ENCODE data around the gene DYNC1H1. TPM values are rescaled to one million over a fixed set of nuclear protein-coding genes. Genes with fewer than 3 reads are reported as not detected.

DYNC1H1 gene
- total and polyA plus RNA-seq, 2 experiments from 2014 or later = 179 to 635 TPM

DNA sequence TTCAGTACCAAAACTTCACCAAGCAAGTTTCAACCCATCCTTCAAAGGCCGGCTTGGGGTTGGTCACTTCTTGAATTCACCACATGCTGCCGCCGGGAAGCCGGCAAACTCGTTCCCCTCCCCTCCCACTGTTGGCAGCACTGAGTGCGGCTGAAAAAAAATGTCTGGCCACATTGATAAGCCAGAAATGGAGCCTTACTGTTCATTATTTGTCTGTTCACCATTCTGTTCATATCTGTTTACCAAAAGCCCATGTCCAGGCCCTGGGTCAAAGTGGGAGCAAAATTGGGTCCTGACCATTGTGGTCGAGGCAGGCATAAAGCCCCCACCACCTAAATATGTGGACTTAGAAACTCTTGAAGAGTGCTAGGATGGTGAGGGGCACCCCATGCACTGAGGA, 129.7 kb downstream of the DYNC1H1 start (continued):
- TF ChIP-seq, protein P1, sequence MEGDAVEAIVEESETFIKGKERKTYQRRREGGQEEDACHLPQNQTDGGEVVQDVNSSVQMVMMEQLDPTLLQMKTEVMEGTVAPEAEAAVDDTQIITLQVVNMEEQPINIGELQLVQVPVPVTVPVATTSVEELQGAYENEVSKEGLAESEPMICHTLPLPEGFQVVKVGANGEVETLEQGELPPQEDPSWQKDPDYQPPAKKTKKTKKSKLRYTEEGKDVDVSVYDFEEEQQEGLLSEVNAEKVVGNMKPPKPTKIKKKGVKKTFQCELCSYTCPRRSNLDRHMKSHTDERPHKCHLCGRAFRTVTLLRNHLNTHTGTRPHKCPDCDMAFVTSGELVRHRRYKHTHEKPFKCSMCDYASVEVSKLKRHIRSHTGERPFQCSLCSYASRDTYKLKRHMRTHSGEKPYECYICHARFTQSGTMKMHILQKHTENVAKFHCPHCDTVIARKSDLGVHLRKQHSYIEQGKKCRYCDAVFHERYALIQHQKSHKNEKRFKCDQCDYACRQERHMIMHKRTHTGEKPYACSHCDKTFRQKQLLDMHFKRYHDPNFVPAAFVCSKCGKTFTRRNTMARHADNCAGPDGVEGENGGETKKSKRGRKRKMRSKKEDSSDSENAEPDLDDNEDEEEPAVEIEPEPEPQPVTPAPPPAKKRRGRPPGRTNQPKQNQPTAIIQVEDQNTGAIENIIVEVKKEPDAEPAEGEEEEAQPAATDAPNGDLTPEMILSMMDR (conservative IDR thresholded peaks at IDR 0.05; ENCODE audit: low read depth in 2 of 2) = no peak
- TF ChIP-seq ZNF114 (CRISPR knock-in tag; IDR thresholded peaks at IDR 0.05) (no peak), CREB1 (CRISPR knock-in tag; IDR thresholded peaks at IDR 0.05; ENCODE audit: low read depth) (no peak), JUNB (IDR thresholded peaks at IDR 0.05; ENCODE audit: unreplicated experiment) (no peak)

DNA sequence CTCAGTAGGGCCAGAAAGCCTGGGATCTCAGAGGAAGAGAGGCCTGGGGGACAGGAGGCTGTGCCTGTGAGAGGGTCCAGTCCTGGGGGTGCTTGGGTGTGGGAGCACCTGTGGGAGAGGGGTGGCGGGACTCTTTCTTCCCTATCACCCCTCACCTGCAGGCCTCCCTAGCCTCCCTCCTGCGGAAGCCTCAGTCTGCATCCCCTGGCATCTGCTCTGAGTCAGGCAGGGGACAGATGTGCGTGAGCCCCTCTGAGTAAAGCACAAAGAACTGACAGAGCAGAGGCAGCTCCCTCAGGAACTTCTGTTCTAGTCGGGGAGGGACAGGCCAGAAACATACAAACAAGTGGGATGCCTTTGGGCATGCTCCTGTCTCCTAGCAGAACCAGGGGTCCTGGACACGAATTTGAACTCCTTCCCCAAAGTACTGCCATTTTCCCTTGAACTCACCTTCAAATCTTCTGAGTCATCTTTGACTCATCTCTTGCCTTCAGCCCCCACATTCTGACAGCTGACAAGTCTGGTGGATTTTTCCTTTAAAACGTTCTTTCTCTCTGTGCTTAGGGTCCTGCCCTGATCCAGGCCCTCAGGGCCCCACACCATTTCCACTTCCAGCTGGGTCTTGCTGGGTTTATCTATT, 131.0 kb downstream of the DYNC1H1 start:
- no peak for ATAC-seq
- no peak overlapping the region for H3K4me3 ChIP-seq
- DNase-seq (ENCODE audit: low spot score) = no peak
- no peaks in the 10 kb centered on the region for H3K36me3 ChIP-seq (ENCODE audit: insufficient read depth)
- TF ChIP-seq ZNF331 (CRISPR knock-in tag; IDR thresholded peaks at IDR 0.05; ENCODE audit: low read depth) (no peak), NANOG (IDR thresholded peaks at IDR 0.05; ENCODE audit: borderline replicate concordance) (no peak), STAT1 (IDR thresholded peaks at IDR 0.05; ENCODE audit: unreplicated experiment) (no peak), JUNB (IDR thresholded peaks at IDR 0.05; ENCODE audit: unreplicated experiment) (no peak), ZNF114 (CRISPR knock-in tag; IDR thresholded peaks at IDR 0.05) (no peak)
- TF ChIP-seq, protein P1 (conservative IDR thresholded peaks at IDR 0.05; ENCODE audit: low read depth in 2 of 2) = no peak
- TF ChIP-seq, protein P2, sequence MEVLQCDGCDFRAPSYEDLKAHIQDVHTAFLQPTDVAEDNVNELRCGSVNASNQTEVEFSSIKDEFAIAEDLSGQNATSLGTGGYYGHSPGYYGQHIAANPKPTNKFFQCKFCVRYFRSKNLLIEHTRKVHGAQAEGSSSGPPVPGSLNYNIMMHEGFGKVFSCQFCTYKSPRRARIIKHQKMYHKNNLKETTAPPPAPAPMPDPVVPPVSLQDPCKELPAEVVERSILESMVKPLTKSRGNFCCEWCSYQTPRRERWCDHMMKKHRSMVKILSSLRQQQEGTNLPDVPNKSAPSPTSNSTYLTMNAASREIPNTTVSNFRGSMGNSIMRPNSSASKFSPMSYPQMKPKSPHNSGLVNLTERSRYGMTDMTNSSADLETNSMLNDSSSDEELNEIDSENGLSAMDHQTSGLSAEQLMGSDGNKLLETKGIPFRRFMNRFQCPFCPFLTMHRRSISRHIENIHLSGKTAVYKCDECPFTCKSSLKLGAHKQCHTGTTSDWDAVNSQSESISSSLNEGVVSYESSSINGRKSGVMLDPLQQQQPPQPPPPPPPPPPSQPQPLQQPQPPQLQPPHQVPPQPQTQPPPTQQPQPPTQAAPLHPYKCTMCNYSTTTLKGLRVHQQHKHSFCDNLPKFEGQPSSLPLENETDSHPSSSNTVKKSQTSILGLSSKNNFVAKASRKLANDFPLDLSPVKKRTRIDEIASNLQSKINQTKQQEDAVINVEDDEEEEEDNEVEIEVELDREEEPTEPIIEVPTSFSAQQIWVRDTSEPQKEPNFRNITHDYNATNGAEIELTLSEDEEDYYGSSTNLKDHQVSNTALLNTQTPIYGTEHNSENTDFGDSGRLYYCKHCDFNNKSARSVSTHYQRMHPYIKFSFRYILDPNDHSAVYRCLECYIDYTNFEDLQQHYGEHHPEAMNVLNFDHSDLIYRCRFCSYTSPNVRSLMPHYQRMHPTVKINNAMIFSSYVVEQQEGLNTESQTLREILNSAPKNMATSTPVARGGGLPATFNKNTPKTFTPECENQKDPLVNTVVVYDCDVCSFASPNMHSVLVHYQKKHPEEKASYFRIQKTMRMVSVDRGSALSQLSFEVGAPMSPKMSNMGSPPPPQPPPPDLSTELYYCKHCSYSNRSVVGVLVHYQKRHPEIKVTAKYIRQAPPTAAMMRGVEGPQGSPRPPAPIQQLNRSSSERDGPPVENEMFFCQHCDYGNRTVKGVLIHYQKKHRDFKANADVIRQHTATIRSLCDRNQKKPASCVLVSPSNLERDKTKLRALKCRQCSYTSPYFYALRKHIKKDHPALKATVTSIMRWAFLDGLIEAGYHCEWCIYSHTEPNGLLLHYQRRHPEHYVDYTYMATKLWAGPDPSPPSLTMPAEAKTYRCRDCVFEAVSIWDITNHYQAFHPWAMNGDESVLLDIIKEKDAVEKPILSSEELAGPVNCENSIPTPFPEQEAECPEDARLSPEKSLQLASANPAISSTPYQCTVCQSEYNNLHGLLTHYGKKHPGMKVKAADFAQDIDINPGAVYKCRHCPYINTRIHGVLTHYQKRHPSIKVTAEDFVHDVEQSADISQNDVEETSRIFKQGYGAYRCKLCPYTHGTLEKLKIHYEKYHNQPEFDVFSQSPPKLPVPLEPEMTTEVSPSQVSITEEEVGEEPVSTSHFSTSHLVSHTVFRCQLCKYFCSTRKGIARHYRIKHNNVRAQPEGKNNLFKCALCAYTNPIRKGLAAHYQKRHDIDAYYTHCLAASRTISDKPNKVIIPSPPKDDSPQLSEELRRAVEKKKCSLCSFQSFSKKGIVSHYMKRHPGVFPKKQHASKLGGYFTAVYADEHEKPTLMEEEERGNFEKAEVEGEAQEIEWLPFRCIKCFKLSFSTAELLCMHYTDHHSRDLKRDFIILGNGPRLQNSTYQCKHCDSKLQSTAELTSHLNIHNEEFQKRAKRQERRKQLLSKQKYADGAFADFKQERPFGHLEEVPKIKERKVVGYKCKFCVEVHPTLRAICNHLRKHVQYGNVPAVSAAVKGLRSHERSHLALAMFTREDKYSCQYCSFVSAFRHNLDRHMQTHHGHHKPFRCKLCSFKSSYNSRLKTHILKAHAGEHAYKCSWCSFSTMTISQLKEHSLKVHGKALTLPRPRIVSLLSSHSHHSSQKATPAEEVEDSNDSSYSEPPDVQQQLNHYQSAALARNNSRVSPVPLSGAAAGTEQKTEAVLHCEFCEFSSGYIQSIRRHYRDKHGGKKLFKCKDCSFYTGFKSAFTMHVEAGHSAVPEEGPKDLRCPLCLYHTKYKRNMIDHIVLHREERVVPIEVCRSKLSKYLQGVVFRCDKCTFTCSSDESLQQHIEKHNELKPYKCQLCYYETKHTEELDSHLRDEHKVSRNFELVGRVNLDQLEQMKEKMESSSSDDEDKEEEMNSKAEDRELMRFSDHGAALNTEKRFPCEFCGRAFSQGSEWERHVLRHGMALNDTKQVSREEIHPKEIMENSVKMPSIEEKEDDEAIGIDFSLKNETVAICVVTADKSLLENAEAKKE (CRISPR knock-in tag; IDR thresholded peaks at IDR 0.05) = no peak
- TF ChIP-seq, protein P3, sequence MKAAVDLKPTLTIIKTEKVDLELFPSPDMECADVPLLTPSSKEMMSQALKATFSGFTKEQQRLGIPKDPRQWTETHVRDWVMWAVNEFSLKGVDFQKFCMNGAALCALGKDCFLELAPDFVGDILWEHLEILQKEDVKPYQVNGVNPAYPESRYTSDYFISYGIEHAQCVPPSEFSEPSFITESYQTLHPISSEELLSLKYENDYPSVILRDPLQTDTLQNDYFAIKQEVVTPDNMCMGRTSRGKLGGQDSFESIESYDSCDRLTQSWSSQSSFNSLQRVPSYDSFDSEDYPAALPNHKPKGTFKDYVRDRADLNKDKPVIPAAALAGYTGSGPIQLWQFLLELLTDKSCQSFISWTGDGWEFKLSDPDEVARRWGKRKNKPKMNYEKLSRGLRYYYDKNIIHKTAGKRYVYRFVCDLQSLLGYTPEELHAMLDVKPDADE (IDR thresholded peaks at IDR 0.05) = no peak
- no peak overlapping the region for H3K4me2 ChIP-seq
- no peaks in the 10 kb centered on the region for H3K36me3 Mint-ChIP-seq (ENCODE audit: low read depth)
- H3F3A ChIP-seq (replicated peaks; ENCODE audit: low read depth) = no peaks in the 10 kb centered on the region; the same call in 1 of the 2 replicates
- no peaks in the 10 kb centered on the region for H3K9me3 Mint-ChIP-seq
- H3K79me2 ChIP-seq (replicated peaks; ENCODE audit: insufficient read depth) = no peaks in the 10 kb centered on the region
- H3K27me3 ChIP-seq (ENCODE audit: insufficient read depth) = no peaks in the 10 kb centered on the region
- H3K4me1 Mint-ChIP-seq = peaks cover 27% of the 10 kb centered on the region
- no peak overlapping the region for H3K4me3 Mint-ChIP-seq
- no peak overlapping the region for H3K27ac Mint-ChIP-seq
- peaks cover 9% of the 10 kb centered on the region for H3K4me1 ChIP-seq (ENCODE audit: insufficient read depth)
- peaks cover 17% of the 10 kb centered on the region for H3K27me3 Mint-ChIP-seq (ENCODE audit: insufficient read depth, low read depth, poor library complexity)
- H2AFZ ChIP-seq = peak overlapping the region; percentile 78
- H3K9me2 ChIP-seq (ENCODE audit: insufficient read depth) = no peaks in the 10 kb centered on the region
- H3K27ac ChIP-seq (ENCODE audit: low read depth) = no peak overlapping the region
- no peaks in the 10 kb centered on the region for H4K20me1 ChIP-seq (replicated peaks; ENCODE audit: insufficient read depth)
